Measurements from ENCODE around the gene OTP.

OTP gene

GRCh38 chr5:77637998-77638762, at the start of gene OTP:
OTP (minus strand) TSS chr5:77638713; CDS start chr5:77638549, 164 bp downstream.
- no peak for DNase-seq (ENCODE audit: low spot score)

- DNase-seq (ENCODE audit: low spot score): peak; percentile 7
These were observed 44.7 kb upstream of the OTP start for GRCh38 chr5:77683171-77683732.

GRCh38 chr5:77670526-77670925, 32.0 kb upstream of the OTP start:
- DNase-seq (ENCODE audit: low spot score): no peak

GRCh38 chr5:77669677-77670076, 31.2 kb upstream of the OTP start:
- no peak for DNase-seq (ENCODE audit: low spot score)

- peak; percentile 48 for DNase-seq (ENCODE audit: low spot score)
These were observed 24.8 kb upstream of the OTP start for GRCh38 chr5:77663090-77663863.

- DNase-seq (ENCODE audit: low spot score): no peak
These were observed 24.1 kb upstream of the OTP start for GRCh38 chr5:77662635-77663034.

- no peak for DNase-seq (ENCODE audit: low spot score)
These were observed 20.1 kb upstream of the OTP start for GRCh38 chr5:77658662-77659061.

- no peak for DNase-seq (ENCODE audit: low spot score)
These were observed 12.8 kb upstream of the OTP start for GRCh38 chr5:77651343-77651742.

- no peak for DNase-seq (ENCODE audit: low spot score)
These were observed 12.2 kb upstream of the OTP start for GRCh38 chr5:77650686-77651085.

- no peak for DNase-seq (ENCODE audit: low spot score)
These were observed 11.3 kb upstream of the OTP start for GRCh38 chr5:77649776-77650175.

- no peak for DNase-seq (ENCODE audit: low spot score)
These were observed 7.6 kb upstream of the OTP start for GRCh38 chr5:77645995-77646639.

- peak; percentile 81 for DNase-seq (ENCODE audit: low spot score)
These were observed 6.9 kb upstream of the OTP start for GRCh38 chr5:77645158-77645994.

- DNase-seq (ENCODE audit: low spot score): no peak
These were observed 6.1 kb upstream of the OTP start for GRCh38 chr5:77644371-77645157.

GRCh38 chr5:77643654-77644370, 5.3 kb upstream of the OTP start:
- DNase-seq (ENCODE audit: low spot score): no peak

GRCh38 chr5:77642738-77643653, 4.5 kb upstream of the OTP start:
- DNase-seq (ENCODE audit: low spot score): no peak

- no peak for DNase-seq (ENCODE audit: low spot score)
These were observed 3.6 kb upstream of the OTP start for GRCh38 chr5:77641963-77642737.

GRCh38 chr5:77641397-77641943, 3.0 kb upstream of the OTP start:
- DNase-seq (ENCODE audit: low spot score): no peak
